Measurements from ENCODE around the gene CD300LD. TPM values are rescaled to one million over a fixed set of nuclear protein-coding genes. Genes with fewer than 3 reads are reported as not detected.

The CD300LD gene
- total RNA-seq, 2 experiments from 2014 or later: not detected

GRCh38 chr17:74541176-74542111 lies 50.6 kb downstream of the CD300LD start:
- CTCF ChIA-PET (ENCODE audit: unreplicated experiment): no interaction called here
- BruUV-seq (replicated peaks): no TSS peak

GRCh38 chr17:74539281-74539820 lies 52.7 kb downstream of the CD300LD start:
- no peak overlapping the region for H3K27ac ChIP-seq (ENCODE audit: low read depth, low read length, poor library complexity, severe bottlenecking)
- BruUV-seq (replicated peaks): no TSS peak
- no peaks in the 10 kb centered on the region for H3K36me3 ChIP-seq (ENCODE audit: insufficient read depth, low read length)
- H3K4me3 ChIP-seq (ENCODE audit: low read depth, low read length, poor library complexity, severe bottlenecking): no peak overlapping the region
- no peaks in the 10 kb centered on the region for H3K9me2 ChIP-seq (ENCODE audit: insufficient read depth, low read length)
- no peaks in the 10 kb centered on the region for H3K4me1 ChIP-seq (ENCODE audit: insufficient read depth, low read length, poor library complexity, severe bottlenecking)
- no peaks in the 10 kb centered on the region for H3K79me2 ChIP-seq (ENCODE audit: insufficient read depth, low read depth, low read length)
- intact Hi-C loops (cut with micrococcal nuclease; ENCODE audit: unreplicated experiment): no loop called here
- DNase-seq (ENCODE audit: low spot score): no peak
- H3K9me3 ChIP-seq (ENCODE audit: low read length): no peaks in the 10 kb centered on the region
- ChIA-PET POLR2A (no interaction called here), CTCF (ENCODE audit: unreplicated experiment) (no interaction called here)
- no peaks in the 10 kb centered on the region for H4K20me1 ChIP-seq (ENCODE audit: insufficient read depth, low read length)
- no peak for TF ChIP-seq EZH2phosphoT487 (IDR thresholded peaks at IDR 0.05; ENCODE audit: borderline replicate concordance, low read depth, low read length)
- no peak for TF ChIP-seq CTCF (conservative IDR thresholded peaks at IDR 0.05; ENCODE audit: low read length)
- H2AFZ ChIP-seq (ENCODE audit: low read length): no peak overlapping the region
- no peak overlapping the region for H3K4me2 ChIP-seq (ENCODE audit: low read length)

More at GRCh38 chr17:74541176-74542111, 50.6 kb downstream of the CD300LD start:
- Histone ChIP-seq H3K4me3 (ENCODE audit: low read depth, low read length, poor library complexity, severe bottlenecking) (no peak overlapping the region), H3K36me3 (ENCODE audit: insufficient read depth, low read length) (no peaks in the 10 kb centered on the region), H3K4me2 (ENCODE audit: low read length) (no peak overlapping the region), H4K20me1 (ENCODE audit: insufficient read depth, low read length) (no peaks in the 10 kb centered on the region), H3K4me1 (ENCODE audit: insufficient read depth, low read length, poor library complexity, severe bottlenecking) (no peaks in the 10 kb centered on the region), H3K27ac (ENCODE audit: low read depth, low read length, poor library complexity, severe bottlenecking) (no peak overlapping the region), H3K9me3 (ENCODE audit: low read length) (no peaks in the 10 kb centered on the region), H3K9me2 (ENCODE audit: insufficient read depth, low read length) (no peaks in the 10 kb centered on the region), H2AFZ (ENCODE audit: low read length) (no peak overlapping the region), H3K79me2 (ENCODE audit: insufficient read depth, low read depth, low read length) (no peaks in the 10 kb centered on the region)
- DNase-seq (ENCODE audit: low spot score): no peak
- POLR2A ChIA-PET: no interaction called here
- intact Hi-C loops (cut with micrococcal nuclease; ENCODE audit: unreplicated experiment): no loop called here
- no peak for TF ChIP-seq CTCF (conservative IDR thresholded peaks at IDR 0.05; ENCODE audit: low read length)
- TF ChIP-seq EZH2phosphoT487 (IDR thresholded peaks at IDR 0.05; ENCODE audit: borderline replicate concordance, low read depth, low read length): no peak

- Histone ChIP-seq H3K4me1 (ENCODE audit: insufficient read depth, low read length, poor library complexity, severe bottlenecking) (no peaks in the 10 kb centered on the region), H4K20me1 (ENCODE audit: insufficient read depth, low read length) (no peaks in the 10 kb centered on the region), H3K4me3 (ENCODE audit: low read depth, low read length, poor library complexity, severe bottlenecking) (no peak overlapping the region), H3K36me3 (ENCODE audit: insufficient read depth, low read length) (no peaks in the 10 kb centered on the region), H3K9me3 (ENCODE audit: low read length) (no peaks in the 10 kb centered on the region), H3K9me2 (ENCODE audit: insufficient read depth, low read length) (no peaks in the 10 kb centered on the region), H3K27ac (ENCODE audit: low read depth, low read length, poor library complexity, severe bottlenecking) (no peak overlapping the region), H3K79me2 (ENCODE audit: insufficient read depth, low read depth, low read length) (no peaks in the 10 kb centered on the region), H2AFZ (ENCODE audit: low read length) (no peak overlapping the region), H3K4me2 (ENCODE audit: low read length) (no peak overlapping the region)
- POLR2A ChIA-PET: no interaction called here
- TF ChIP-seq EZH2phosphoT487 (IDR thresholded peaks at IDR 0.05; ENCODE audit: borderline replicate concordance, low read depth, low read length) (no peak), CTCF (conservative IDR thresholded peaks at IDR 0.05; ENCODE audit: low read length) (no peak)
- DNase-seq (ENCODE audit: low spot score): no peak
- no TSS peak for BruUV-seq (replicated peaks)
- CTCF ChIA-PET (ENCODE audit: unreplicated experiment): no interaction called here
- intact Hi-C loops (cut with micrococcal nuclease; ENCODE audit: unreplicated experiment): no loop called here
Observed at GRCh38 chr17:74536890-74537289, 55.2 kb downstream of the CD300LD start.

All from OCI-LY7 (cell line).